HCT116 (cell line): ENCODE measurements around the gene ADAMTS6. TPM values are rescaled to one million over a fixed set of nuclear protein-coding genes. Genes with fewer than 3 reads are reported as not detected.

Experiments
- ATAC-seq: fragments of 200-7000 bp; cut with Tn5 transposase; 2 replicates; pipeline ENCODE4 v1.9.1; 2020; ENCODE audit warnings: mild to moderate bottlenecking, moderate library complexity
- BruUV-seq: library from RNA; stranded (reverse); fragments of 400-500 nt; replicated peaks from 2 replicates; lab custom pipeline; 2021; lab: Mats Ljungman, UMichigan
- CTCF ChIA-PET: fragments of 300-600 bp; sonication (Branson Sonifier 250); formaldehyde crosslinking; loops from one replicate; lab custom pipeline; 2021; ENCODE audit warnings: antibody characterized with exemption; lab: Charles Lee
- POLR2A ChIA-PET: fragments of 300-600, 350-600 bp; sonication (Branson Sonifier 250); formaldehyde crosslinking; loops from one replicate; lab custom pipeline; 2021; ENCODE audit warnings: antibody characterized with exemption; lab: Charles Lee
- RAD21 ChIA-PET, 2 experiments: fragments of 300-600 bp; sonication (Branson Sonifier 250); formaldehyde crosslinking; loops; one replicate each; lab custom pipeline; 2023; ENCODE audit warnings: low total read pairs in 2 of 2; ENCODE audit not compliant: uncharacterized antibody in 2 of 2, unreplicated experiment in 2 of 2, low non-redundant PET in 1 of 2; lab: Charles Lee
- DNase-seq: peaks from one replicate; pipeline ENCODE4 v3.0.0-alpha.2; 2010; ENCODE audit warnings: low read depth, low spot score
- H2AFZ ChIP-seq: fragments of 200-600 bp; shearing (Covaris generic), sonication (generic); 2 replicates; pipeline ENCODE4 v1.6.1; 2017; ENCODE audit warnings: low read depth, mixed run types, mixed read lengths, antibody characterized with exemption, low read length; ENCODE audit not compliant: poor library complexity, severe bottlenecking
- H3K27ac ChIP-seq: 2 replicates; pipeline ENCODE4 v1.5.1; 2012; ENCODE audit warnings: low read depth, low read length
- H3K27me3 ChIP-seq: fragments of 200-600 bp; sonication (generic); 2 replicates; pipeline ENCODE4 v1.6.1; 2016; ENCODE audit warnings: mixed run types, low read length, mixed read lengths; ENCODE audit not compliant: insufficient read depth
- H3K36me3 ChIP-seq, 2 experiments: fragments of 200-500 bp in 1 of 2; fragments of 200-600 bp in 1 of 2; sonication (Bioruptor generic) in 1 of 2; sonication (generic) in 1 of 2; 2 replicates each; pipeline versions ENCODE4 v1.5.1 to v1.6.1; 2014 to 2016; ENCODE audit warnings: low read length in 2 of 2, inconsistent platforms in 1 of 2, mixed read lengths in 1 of 2, mixed run types in 1 of 2; ENCODE audit not compliant: insufficient read depth in 2 of 2, control insufficient read depth in 1 of 2
- H3K4me1 ChIP-seq, 2 experiments: fragments of 200-600 bp in 1 of 2; sonication (generic) in 1 of 2; 2 replicates each; pipeline versions ENCODE4 v1.5.1 to v1.6.1; 2012 to 2017; ENCODE audit warnings: low read length in 2 of 2, inconsistent platforms in 1 of 2, mild to moderate bottlenecking in 1 of 2, mixed read lengths in 1 of 2, mixed run types in 1 of 2, moderate library complexity in 1 of 2; ENCODE audit not compliant: insufficient read depth in 2 of 2, control insufficient read depth in 1 of 2
- H3K4me2 ChIP-seq: fragments of 200-600 bp; sonication (generic); 2 replicates; pipeline ENCODE4 v1.6.1; 2017; ENCODE audit warnings: mixed run types, low read length, mixed read lengths
- H3K4me3 ChIP-seq, 2 experiments: fragments of 200-600 bp in 1 of 2; sonication (generic) in 1 of 2; replicated peaks in 1 of 2; 2 replicates each; pipeline ENCODE4 v1.5.1; 2011 to 2016; ENCODE audit warnings: low read length in 2 of 2, control low read depth in 1 of 2, low read depth in 1 of 2, mild to moderate bottlenecking in 1 of 2, mixed read lengths in 1 of 2, mixed run types in 1 of 2
- H3K79me2 ChIP-seq: fragments of 200-600 bp; sonication (generic); 2 replicates; pipeline ENCODE4 v1.6.1; 2017; ENCODE audit warnings: mild to moderate bottlenecking, mixed run types, low read length, moderate library complexity, mixed read lengths; ENCODE audit not compliant: insufficient read depth
- H3K9ac ChIP-seq: fragments of 200-600 bp; sonication (generic); 2 replicates; pipeline ENCODE4 v1.6.1; 2016; ENCODE audit warnings: low read length, mixed read lengths
- H3K9me2 ChIP-seq: fragments of 200-600 bp; sonication (generic), shearing (Covaris generic); 2 replicates; pipeline ENCODE4 v1.6.1; 2017; ENCODE audit warnings: mixed run types, mild to moderate bottlenecking, moderate library complexity; ENCODE audit not compliant: insufficient read depth
- H3K9me3 ChIP-seq, 2 experiments: fragments of 200-500 bp in 1 of 2; fragments of 200-600 bp in 1 of 2; sonication (Bioruptor generic) in 1 of 2; sonication (generic) in 1 of 2; 2 replicates each; pipeline ENCODE4 v1.6.1; 2014 to 2017; ENCODE audit warnings: low read length in 2 of 2, mixed read lengths in 2 of 2, inconsistent platforms in 1 of 2, low read depth in 1 of 2, mild to moderate bottlenecking in 1 of 2, mixed run types in 1 of 2, moderate library complexity in 1 of 2; ENCODE audit not compliant: control insufficient read depth in 1 of 2, insufficient read depth in 1 of 2
- H4K20me1 ChIP-seq: fragments of 200-600 bp; sonication (generic), shearing (Covaris generic); 2 replicates; pipeline ENCODE4 v1.6.1; 2017; ENCODE audit warnings: mixed run types, mild to moderate bottlenecking, moderate library complexity; ENCODE audit not compliant: insufficient read depth
- CBX3 ChIP-seq: IDR thresholded peaks from 2 replicates; pipeline ENCODE4 v1.6.1; 2012; ENCODE audit warnings: low read depth
- CEBPB ChIP-seq: IDR thresholded peaks from 2 replicates; pipeline ENCODE4 v1.6.1; 2012; ENCODE audit warnings: low read depth
- FOSL1 ChIP-seq: IDR thresholded peaks from 2 replicates; pipeline ENCODE4 v1.6.1; 2012; ENCODE audit warnings: low read depth
- JUND ChIP-seq: IDR thresholded peaks from 2 replicates; pipeline ENCODE4 v1.6.1; 2012
- POLR2A ChIP-seq: IDR thresholded peaks from 2 replicates; pipeline ENCODE4 v1.7.0; 2011; ENCODE audit warnings: borderline replicate concordance; ENCODE audit not compliant: insufficient read depth, insufficient read length; ENCODE audit errors: extremely low read depth
- POLR2AphosphoS5 ChIP-seq: IDR thresholded peaks from 2 replicates; pipeline ENCODE4 v1.6.1; 2011; ENCODE audit warnings: mild to moderate bottlenecking, low read depth, low read length, moderate library complexity
- REST ChIP-seq: IDR thresholded peaks from 2 replicates; pipeline ENCODE4 v1.6.1; 2012; ENCODE audit warnings: low read depth
- SIN3A ChIP-seq: IDR thresholded peaks from 2 replicates; pipeline ENCODE4 v1.6.1; 2012; ENCODE audit warnings: low read depth
- SP1 ChIP-seq: IDR thresholded peaks from 2 replicates; pipeline ENCODE4 v1.6.1; 2012; ENCODE audit warnings: low read depth
- TCF7L2 ChIP-seq: IDR thresholded peaks from 2 replicates; pipeline ENCODE4 v1.7.0; 2011; ENCODE audit warnings: borderline replicate concordance, inconsistent platforms; ENCODE audit not compliant: insufficient read depth, insufficient read length; ENCODE audit errors: extremely low read depth
- YY1 ChIP-seq: IDR thresholded peaks from 2 replicates; pipeline ENCODE4 v1.6.1; 2011; ENCODE audit warnings: low read length, low read depth, moderate library complexity, mild to moderate bottlenecking; ENCODE audit not compliant: insufficient replicate concordance; ENCODE audit errors: extremely low read depth
- ZNF274 ChIP-seq: fragments of 200-500 bp; sonication (Bioruptor generic); IDR thresholded peaks from 2 replicates; pipeline ENCODE4 v1.6.1; 2014; ENCODE audit warnings: mild to moderate bottlenecking, low read depth, low read length, inconsistent platforms
- intact Hi-C: fragments of 100-400 bp; cut with micrococcal nuclease; formaldehyde crosslinking; loops from 2 replicates; pipeline ENCODE4 v1.10.0; 2022
- total RNA-seq: library from RNA; stranded (reverse); gene quantifications from one replicate; pipeline ENCODE4 v1.2.1, GENCODE V29; 2021; ENCODE audit not compliant: unreplicated experiment

ADAMTS6 gene
- total RNA-seq, 1 experiment from 2014 or later: 0.93 TPM

DNA sequence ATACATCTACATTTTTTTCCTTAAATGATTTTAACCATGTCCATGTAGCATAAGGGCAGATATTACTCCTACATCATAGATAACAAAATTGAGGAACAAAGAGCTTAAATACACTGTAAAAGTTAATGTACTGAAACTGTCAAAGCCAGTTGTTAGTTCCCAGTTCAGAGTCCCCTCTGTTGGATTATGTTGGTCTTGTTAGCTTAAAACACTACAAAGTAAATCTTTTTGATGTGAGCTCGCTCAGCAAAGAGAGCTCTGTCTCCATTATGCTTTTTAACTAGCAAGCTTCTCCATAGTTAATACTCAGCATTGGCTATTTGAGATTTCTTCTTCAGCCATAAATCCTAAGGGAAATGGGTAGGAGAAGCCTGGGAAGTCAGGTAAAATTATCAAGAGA is 149.1 kb downstream of the ADAMTS6 start (continued):
- TF ChIP-seq CEBPB: no peak

DNA sequence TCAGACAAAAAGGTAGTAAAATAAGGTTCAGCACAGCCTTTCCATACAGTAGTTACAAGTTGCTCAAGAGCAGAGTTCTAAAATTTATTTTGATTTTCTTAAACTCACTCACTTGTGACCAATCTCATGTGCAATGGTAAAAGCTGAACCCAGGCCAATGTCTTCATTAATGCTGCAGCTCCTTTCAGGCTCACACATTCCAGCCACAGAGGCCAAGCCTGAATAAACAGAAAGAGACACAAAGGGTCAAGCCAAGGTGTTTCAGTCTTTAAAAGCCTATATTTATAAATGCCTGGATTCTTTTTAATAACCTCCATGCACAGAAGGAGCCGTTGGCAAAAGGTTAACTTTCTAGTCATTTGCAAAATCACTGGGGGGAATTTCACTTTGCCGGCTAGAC is 152.5 kb downstream of the ADAMTS6 start:
- Histone ChIP-seq H3K27me3 (no peaks in the 10 kb centered on the region), H3K36me3 (no peaks in the 10 kb centered on the region), H3K9ac (no peak overlapping the region), H4K20me1 (no peaks in the 10 kb centered on the region), H2AFZ (no peak overlapping the region), H3K4me1 (no peaks in the 10 kb centered on the region), H3K9me2 (no peaks in the 10 kb centered on the region), H3K27ac (no peak overlapping the region), H3K4me2 (no peak overlapping the region), H3K79me2 (no peaks in the 10 kb centered on the region), H3K4me3 (no peak overlapping the region), H3K9me3 (no peaks in the 10 kb centered on the region)
- ATAC-seq: no peak
- ChIA-PET RAD21 (no interaction called here), POLR2A (no interaction called here), CTCF (no interaction called here)
- intact Hi-C loops: no loop called here
- TF ChIP-seq POLR2AphosphoS5: no peak
- TF ChIP-seq YY1: no peak
- TF ChIP-seq JUND: no peak
- no peak for TF ChIP-seq ZNF274
- TF ChIP-seq POLR2A: no peak
- no peak for TF ChIP-seq SIN3A
- no peak for TF ChIP-seq SP1
- TF ChIP-seq CBX3: no peak
- TF ChIP-seq TCF7L2: no peak
- no peak for TF ChIP-seq REST
- TF ChIP-seq FOSL1: no peak
- DNase-seq: no peak
- BruUV-seq: no TSS peak
